Lung (tissue), 12 donors: Measurements from ENCODE around the gene ESYT1. TPM values are rescaled to one million over a fixed set of nuclear protein-coding genes. Genes with fewer than 3 reads are reported as not detected.
A peak's percentile ranks its signal among the peaks of the same experiment; 100 is the strongest.

Experiments
- ATAC-seq: fragments of 200-7000 bp; cut with Tn5 transposase; one replicate; pipeline ENCODE4 v1.9.1; 2020; ENCODE audit warnings: moderate number of reproducible peaks; ENCODE audit not compliant: insufficient read depth, low FRiP score
- DNase-seq, 3 donors: peaks; one replicate each; pipeline ENCODE4 v3.0.0-alpha.2; 2013 to 2017
- H3K27ac ChIP-seq, 2 donors: one replicate each; pipeline ENCODE4 v1.5.1; 2013; ENCODE audit warnings: mild to moderate bottlenecking in 2 of 2, moderate library complexity in 2 of 2, control low read depth in 1 of 2, inconsistent platforms in 1 of 2, low read depth in 1 of 2, low read length in 1 of 2
- H3K27me3 ChIP-seq, 3 donors: one replicate each; pipeline ENCODE4 v1.5.1; 2013; ENCODE audit warnings: low read length in 2 of 3; ENCODE audit not compliant: control insufficient read depth in 3 of 3, insufficient read depth in 3 of 3
- H3K36me3 ChIP-seq, 4 donors: one replicate each; pipeline ENCODE4 v1.5.1; 2013; ENCODE audit warnings: low read length in 4 of 4, mild to moderate bottlenecking in 1 of 4, moderate library complexity in 1 of 4; ENCODE audit not compliant: control insufficient read depth in 4 of 4, insufficient read depth in 4 of 4
- H3K4me1 ChIP-seq, 5 donors: one replicate each; pipeline ENCODE4 v1.5.1; 2013; ENCODE audit warnings: low read length in 5 of 5, mild to moderate bottlenecking in 2 of 5, moderate library complexity in 1 of 5; ENCODE audit not compliant: control insufficient read depth in 5 of 5, insufficient read depth in 5 of 5
- H3K4me3 ChIP-seq: one replicate; pipeline ENCODE4 v1.5.1; 2013; ENCODE audit warnings: mild to moderate bottlenecking, control low read depth, moderate library complexity
- H3K9ac ChIP-seq, 2 donors: one replicate each; pipeline ENCODE4 v1.5.1; 2013; ENCODE audit warnings: low read length in 2 of 2, control low read depth in 1 of 2; ENCODE audit not compliant: insufficient read depth in 1 of 2
- H3K9me3 ChIP-seq, 4 donors: one replicate each; pipeline ENCODE4 v1.5.1; 2013; ENCODE audit warnings: low read length in 3 of 4, mild to moderate bottlenecking in 1 of 4, moderate library complexity in 1 of 4; ENCODE audit not compliant: control insufficient read depth in 4 of 4, insufficient read depth in 3 of 4
- CTCF ChIP-seq: IDR thresholded peaks from 2 replicates; pipeline ENCODE4 v1.5.1; 2012; ENCODE audit warnings: mild to moderate bottlenecking; ENCODE audit errors: control extremely low read depth, extremely low read depth
- WGBS, 2 donors: extraction: QIAGEN DNeasy Blood & Tissue Kit; methylation state at CpG; one replicate each; pipeline ENCODE4 v1.1.7; 2013; 5-methylcytosine and 5-hydroxymethylcytosine counted together
- polyA plus RNA-seq, 2 donors: library from polyadenylated mRNA; stranded (reverse); fragments of 200-250 nt; gene quantifications; one replicate each; pipeline ENCODE4 v1.2.1, GENCODE V29; 2013
- total RNA-seq, 2 donors: library from RNA; depleted of rRNA in 1 of 2; stranded (reverse); fragments of >200 nt in 1 of 2; gene quantifications; one replicate each; pipeline ENCODE4 v1.2.1, GENCODE V29; 2014 to 2021
- donor health status: control.
- donor health status: control.
- donor health status: Bipolar disorder and iron deficiency.
- donor health status: healthy.
- donor health status: DM: yes; HTN: yes; CAD: no.

ESYT1 gene
- total and polyA plus RNA-seq, 4 donors, result 23.5 to 131 (median 64.2) TPM

- Histone ChIP-seq H3K4me3 (no peak overlapping the region), H3K4me1 (peaks cover 4 to 25% (median 7%) of the 10 kb centered on the region in 5 donors), H3K9me3 (no peaks in the 10 kb centered on the region), H3K9ac (no peak overlapping the region), H3K27me3 (no peaks in the 10 kb centered on the region), H3K27ac (peak overlapping the region in 1 of 2 donors; percentile 43), H3K36me3 (peaks cover 17 to 23% (median 20%) of the 10 kb centered on the region in 4 donors)
- peak; percentile 81 to 92 (median 88) for DNase-seq
- WGBS, 2 donors, result 64 to 70% methylated on average over 13 of the region's 13 CpGs
- no peak for ATAC-seq
- TF ChIP-seq CTCF, result no peak
Observed at GRCh38 chr12:56146492-56147460, 18.7 kb downstream of the ESYT1 start.

- no peak for ATAC-seq
- Histone ChIP-seq H3K4me3 (no peak overlapping the region), H3K27me3 (no peaks in the 10 kb centered on the region), H3K4me1 (peaks cover 9 to 39% (median 16%) of the 10 kb centered on the region in 5 donors), H3K27ac (no peak overlapping the region), H3K36me3 (peaks cover 0 to 7% (median 2%) of the 10 kb centered on the region in 4 donors), H3K9me3 (no peaks in the 10 kb centered on the region), H3K9ac (peak overlapping the region in 1 of 2 donors; percentile 33)
- no peak for TF ChIP-seq CTCF
- DNase-seq, result peak in 2 of 3 donors; percentile 43 to 66
- 41 to 59% methylated on average over 3 of the region's 3 CpGs for WGBS, 2 donors
Observed at GRCh38 chr12:56150563-56150962, 22.5 kb downstream of the ESYT1 start.

- Histone ChIP-seq H3K9me3 (no peaks in the 10 kb centered on the region), H3K27me3 (no peaks in the 10 kb centered on the region), H3K4me3 (peak overlapping the region; percentile 18), H3K36me3 (peaks cover 0 to 11% (median 4%) of the 10 kb centered on the region in 4 donors), H3K27ac (peak overlapping the region; percentile 90 to 94), H3K9ac (peak overlapping the region; percentile 35 to 81), H3K4me1 (peaks cover 9 to 34% (median 14%) of the 10 kb centered on the region in 5 donors)
- DNase-seq (peak; percentile 53 to 56 (median 53)), ATAC-seq (peak; percentile 19)
- TF ChIP-seq CTCF, result no peak
- WGBS, 2 donors, result 7 to 11% methylated on average over 12 of the region's 12 CpGs
Observed at GRCh38 chr12:56151672-56152131, 23.6 kb downstream of the ESYT1 start.
